ENCODE measurements around the gene SLC7A1.

The SLC7A1 gene

GRCh38 chr13:29489650-29490560 lies 105.6 kb downstream of the SLC7A1 start:
- DNase-seq (ENCODE audit: low spot score), result no peak

- no peak for DNase-seq (ENCODE audit: low spot score)
Measured at GRCh38 chr13:29487466-29488454, 107.7 kb downstream of the SLC7A1 start.

- no peak for DNase-seq (ENCODE audit: low spot score)
Measured at GRCh38 chr13:29486551-29486950, 108.9 kb downstream of the SLC7A1 start.

GRCh38 chr13:29484796-29485195 lies 110.7 kb downstream of the SLC7A1 start:
- DNase-seq (ENCODE audit: low spot score), result no peak

GRCh38 chr13:29484236-29484635 lies 111.3 kb downstream of the SLC7A1 start:
- DNase-seq (ENCODE audit: low spot score), result no peak

- DNase-seq (ENCODE audit: low spot score), result no peak
Measured at GRCh38 chr13:29483623-29484022, 111.9 kb downstream of the SLC7A1 start.

- no peak for DNase-seq (ENCODE audit: low spot score)
Measured at GRCh38 chr13:29483211-29483610, 112.3 kb downstream of the SLC7A1 start.

GRCh38 chr13:29482504-29482903 lies 113.0 kb downstream of the SLC7A1 start:
- no peak for DNase-seq (ENCODE audit: low spot score)

GRCh38 chr13:29481603-29482002 lies 113.9 kb downstream of the SLC7A1 start:
- no peak for DNase-seq (ENCODE audit: low spot score)

GRCh38 chr13:29480893-29481525 lies 114.5 kb downstream of the SLC7A1 start:
- DNase-seq (ENCODE audit: low spot score), result no peak

GRCh38 chr13:29479716-29480492 lies 115.6 kb downstream of the SLC7A1 start:
- DNase-seq (ENCODE audit: low spot score), result no peak

- no peak for DNase-seq (ENCODE audit: low spot score)
Measured at GRCh38 chr13:29476046-29476445, 119.4 kb downstream of the SLC7A1 start.

- DNase-seq (ENCODE audit: low spot score), result no peak
Measured at GRCh38 chr13:29474991-29475390, 120.5 kb downstream of the SLC7A1 start.

- no peak for DNase-seq (ENCODE audit: low spot score)
Measured at GRCh38 chr13:29473166-29473565, 122.3 kb downstream of the SLC7A1 start.

- no peak for DNase-seq (ENCODE audit: low spot score)
Measured at GRCh38 chr13:29472332-29472961, 123.0 kb downstream of the SLC7A1 start.

GRCh38 chr13:29471551-29471950 lies 123.9 kb downstream of the SLC7A1 start:
- no peak for DNase-seq (ENCODE audit: low spot score)

GRCh38 chr13:29465741-29466293 lies 129.7 kb downstream of the SLC7A1 start:
- DNase-seq (ENCODE audit: low spot score), result no peak

GRCh38 chr13:29464105-29464679 lies 131.3 kb downstream of the SLC7A1 start:
- no peak for DNase-seq (ENCODE audit: low spot score)

- no peak for DNase-seq (ENCODE audit: low spot score)
Measured at GRCh38 chr13:29459813-29460355, 135.6 kb downstream of the SLC7A1 start.
